GM18951 (cell line): ENCODE results near the gene DBNDD1.
"Not testable (repeated sequence)": the region's sequence is repeated elsewhere in the genome, so short reads cannot be mapped to it uniquely, and the experiment has no call there.

Experiments
- POLR2A ChIP-seq: IDR thresholded peaks from 4 replicates; pipeline ENCODE4 v1.6.1; 2011; ENCODE audit warnings: mild to moderate bottlenecking; ENCODE audit not compliant: insufficient read length, insufficient read depth; ENCODE audit errors: extremely low read depth
- in situ Hi-C: fragments of 300-500 bp; cut with MboI; formaldehyde crosslinking; loops from one replicate; pipeline ENCODE4 v1.12.0; 2022; ENCODE audit warnings: low sequenced_read_pairs, mixed read lengths, inconsistent platforms; ENCODE audit not compliant: unreplicated experiment

DBNDD1 gene

GRCh38 chr16:90018652-90019542, at the start of gene DBNDD1:
Gene DBNDD1, minus strand, starts transcription at chr16:90019456. Its CDS starts 115 bp downstream, at chr16:90019341.
- in situ Hi-C loops = no loop called here
- no peak for TF ChIP-seq POLR2A

- no peak for TF ChIP-seq POLR2A
- in situ Hi-C loops = no loop called here
Observed at GRCh38 chr16:90061437-90061836, 42.2 kb upstream of the DBNDD1 start.

DNA sequence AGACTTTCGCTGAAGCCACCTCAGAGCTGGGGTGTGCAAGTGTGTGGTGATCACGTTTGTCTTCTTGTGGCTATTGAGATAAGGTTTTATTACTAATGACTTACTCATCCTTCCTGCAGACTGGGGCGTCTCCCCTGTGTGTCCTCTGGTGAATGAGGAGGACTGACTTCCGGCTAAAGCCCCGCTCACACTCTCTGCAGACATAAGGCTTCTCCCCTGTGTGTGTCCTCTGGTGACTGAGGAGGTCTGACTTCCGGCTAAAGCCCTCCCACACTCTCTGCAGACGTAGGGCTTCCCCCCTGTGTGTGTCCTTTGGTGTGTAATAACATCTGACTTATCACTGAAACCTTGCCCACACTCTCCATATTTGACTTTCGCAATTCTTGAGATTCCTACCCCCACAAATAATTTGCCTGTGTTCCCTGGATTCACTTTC, 38.5 kb upstream of the DBNDD1 start:
- in situ Hi-C loops = no loop called here

DNA sequence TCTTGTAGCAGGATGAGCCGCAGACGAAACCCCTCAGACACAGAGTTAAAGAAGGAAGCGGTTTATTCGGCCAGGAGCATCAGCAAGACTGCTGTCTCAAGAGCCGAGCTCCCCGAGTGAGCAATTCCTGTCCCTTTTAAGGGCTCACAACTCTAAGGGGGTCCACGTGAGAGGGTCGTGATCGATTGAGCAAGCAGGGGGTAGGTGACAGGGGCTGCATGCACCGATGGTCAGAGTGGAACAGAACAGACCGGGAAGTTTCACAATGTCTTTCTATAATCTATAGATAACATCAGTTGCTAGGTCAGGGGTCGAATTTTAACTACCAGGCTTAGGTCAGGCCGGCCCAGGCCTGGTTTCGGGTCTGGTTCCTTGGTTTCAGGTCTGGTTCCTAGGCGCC, 37.3 kb upstream of the DBNDD1 start:
- in situ Hi-C loops = not testable (repeated sequence)

More for the DNA sequence above, 38.5 kb upstream of the DBNDD1 start:
- TF ChIP-seq POLR2A = no peak

DNA sequence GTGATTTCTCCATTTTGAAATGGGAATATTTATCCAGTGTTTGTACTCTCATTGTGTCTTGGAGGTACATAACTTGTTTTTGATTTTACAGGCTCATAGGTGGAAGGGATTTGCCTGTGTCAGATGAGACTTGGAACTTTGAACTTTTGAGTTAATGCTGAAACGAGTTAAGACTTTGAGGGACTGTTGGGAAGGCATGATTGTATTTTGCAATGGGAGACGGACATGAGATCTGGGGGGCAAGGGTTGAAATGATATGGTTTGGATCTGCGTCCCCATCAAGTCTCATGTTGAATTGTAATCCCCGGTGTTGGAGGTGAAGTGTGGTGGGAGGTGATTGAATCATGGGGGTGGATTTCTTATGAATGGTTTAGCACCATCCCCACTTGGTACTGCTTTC, 36.1 kb upstream of the DBNDD1 start:
- no peak for TF ChIP-seq POLR2A
- in situ Hi-C loops = no loop called here

DNA sequence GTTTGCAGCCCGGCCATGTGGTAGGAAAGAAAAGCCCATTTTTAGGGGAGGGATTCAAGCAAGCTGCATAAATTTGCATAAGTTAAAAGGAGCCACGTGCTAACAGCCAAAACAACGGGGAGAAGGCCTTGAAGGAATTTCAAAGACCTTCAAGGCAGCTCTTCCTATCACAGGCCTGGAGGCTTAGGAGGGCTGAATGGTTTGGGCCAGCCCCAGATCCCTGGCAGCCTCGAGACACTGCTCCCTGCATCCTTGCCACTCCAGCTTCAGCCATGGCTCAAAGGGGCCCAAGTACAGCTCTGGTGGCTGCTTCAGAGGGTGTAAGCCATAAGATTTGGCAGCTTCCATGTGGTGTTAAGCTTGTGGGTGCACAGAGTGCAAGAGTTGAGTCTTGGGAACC, 35.3 kb upstream of the DBNDD1 start:
- TF ChIP-seq POLR2A = no peak
- in situ Hi-C loops = no loop called here

DNA sequence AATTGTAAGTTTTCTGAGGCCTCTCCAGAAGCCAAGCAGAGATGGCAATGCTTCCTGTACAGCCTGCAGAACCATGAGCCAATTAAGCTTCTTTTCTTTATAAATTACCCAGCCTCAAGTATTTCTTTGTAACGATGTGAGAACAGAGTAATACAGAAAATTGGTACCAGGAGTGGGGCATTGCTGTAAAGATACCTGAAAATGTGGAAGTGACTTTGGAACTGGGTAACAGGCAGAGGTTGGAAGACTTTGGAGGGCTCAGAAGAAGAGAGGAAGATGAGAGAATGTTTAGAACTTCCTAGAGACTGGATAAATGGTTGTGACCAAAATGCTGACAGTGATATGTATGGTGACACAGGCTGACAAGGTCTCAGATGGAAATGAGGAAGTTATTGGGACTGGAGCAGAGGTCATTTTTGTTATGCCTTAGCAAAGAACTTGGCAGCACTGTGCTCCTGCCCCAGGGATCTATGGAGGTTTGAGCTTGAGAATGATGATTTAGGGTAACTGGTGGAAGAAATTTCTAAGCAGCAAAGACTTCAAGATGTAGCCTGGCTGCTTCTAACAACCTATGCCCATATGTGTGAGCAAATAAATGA, 34.7 kb upstream of the DBNDD1 start:
- TF ChIP-seq POLR2A = no peak
- in situ Hi-C loops = no loop called here

GRCh38 chr16:90050969-90051368, 31.7 kb upstream of the DBNDD1 start:
- no peak for TF ChIP-seq POLR2A
- in situ Hi-C loops = no loop called here

- in situ Hi-C loops = no loop called here
- no peak for TF ChIP-seq POLR2A
Observed at GRCh38 chr16:90048737-90049330, 29.6 kb upstream of the DBNDD1 start.

DNA sequence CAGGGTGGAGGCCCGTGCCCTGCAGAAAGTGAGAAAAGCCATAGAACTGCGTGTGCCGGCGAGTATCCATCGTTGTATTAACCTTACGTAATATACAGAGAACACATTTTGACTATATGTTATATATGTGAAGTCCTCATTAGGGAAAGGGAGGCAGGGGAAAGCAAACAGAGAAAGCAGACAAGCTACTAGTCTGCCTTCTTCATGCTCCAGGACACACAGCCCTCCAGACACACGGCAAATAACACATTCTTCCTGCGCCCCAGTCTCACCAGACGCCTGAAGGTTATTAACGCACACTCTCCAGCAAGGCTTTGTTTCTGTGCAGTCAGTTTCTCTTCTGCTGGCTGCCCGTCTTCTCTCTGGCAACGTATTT, 29.1 kb upstream of the DBNDD1 start:
- no peak for TF ChIP-seq POLR2A
- in situ Hi-C loops = no loop called here

DNA sequence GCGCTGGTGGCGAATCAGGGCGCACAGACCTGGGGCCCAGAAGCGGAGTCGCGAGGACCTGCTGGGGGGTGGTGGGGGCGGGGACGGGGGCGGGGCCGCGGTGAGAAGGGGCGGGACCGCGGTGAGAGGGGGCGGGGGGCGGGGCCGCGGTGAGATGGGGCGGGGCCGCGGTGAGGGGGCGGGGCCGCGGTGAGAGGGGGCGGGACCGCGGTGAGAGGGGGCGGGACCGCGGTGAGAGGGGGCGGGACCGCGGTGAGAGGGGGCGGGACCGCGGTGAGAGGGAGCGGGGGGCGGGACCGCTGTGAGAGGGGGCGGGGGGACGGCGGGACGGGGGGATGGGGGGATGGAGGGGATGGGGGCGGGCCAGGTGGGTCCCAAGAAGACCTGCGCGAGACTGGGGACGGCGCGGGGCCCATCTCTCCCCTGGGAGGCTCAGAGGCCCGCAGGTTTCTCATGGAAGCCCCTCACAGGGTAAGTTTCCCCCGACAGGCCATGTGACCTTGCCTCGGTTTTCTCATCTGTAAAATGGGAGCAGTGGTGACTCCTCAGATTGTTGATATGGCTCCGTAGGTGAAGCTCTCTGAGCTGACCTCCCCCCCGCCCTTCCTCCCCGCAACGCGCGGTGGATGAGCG, 28.6 kb upstream of the DBNDD1 start:
- in situ Hi-C loops = no loop called here
- no peak for TF ChIP-seq POLR2A

DNA sequence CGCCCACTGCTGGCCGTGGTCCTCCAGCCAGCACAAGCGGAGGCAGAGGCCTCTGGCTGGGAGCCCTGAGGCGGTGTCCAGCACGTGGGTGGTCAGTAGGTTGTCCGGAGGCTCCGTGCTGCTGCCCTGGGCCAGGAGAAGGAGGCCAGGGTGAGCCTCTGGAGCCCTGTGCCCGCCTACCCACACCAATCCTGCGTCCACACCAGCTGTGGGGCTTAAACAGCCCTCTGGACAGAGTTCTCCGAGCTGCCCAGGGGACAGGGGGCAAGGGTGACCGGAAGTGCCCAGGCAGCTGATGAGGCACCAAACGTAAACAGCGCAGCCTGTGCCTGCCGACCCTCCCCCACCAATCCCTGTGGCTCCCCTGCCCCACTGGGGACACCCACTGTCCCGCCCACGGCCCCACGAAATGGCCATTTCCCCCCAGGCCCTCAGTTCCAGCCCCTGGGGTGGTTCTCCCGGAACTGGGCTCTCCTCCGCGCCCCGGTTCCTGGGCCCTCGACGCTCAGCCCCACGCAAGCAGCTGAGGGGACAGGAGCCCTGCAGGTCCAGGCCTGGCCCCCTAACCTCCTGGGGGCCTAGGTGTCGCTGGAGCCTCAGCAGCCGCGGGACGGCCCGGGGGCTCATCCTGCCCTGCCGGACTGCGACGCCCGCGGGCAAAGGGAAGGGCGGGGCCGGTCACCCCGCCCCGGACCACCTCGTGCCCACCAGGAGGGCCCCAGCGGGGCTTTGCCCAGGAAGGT, 27.9 kb upstream of the DBNDD1 start:
- in situ Hi-C loops = no loop called here
- no peak for TF ChIP-seq POLR2A
